K562 (cell line): ENCODE data around the gene GJC2. TPM values are rescaled to one million over a fixed set of nuclear protein-coding genes. Genes with fewer than 3 reads are reported as not detected.

Source experiments
- ATAC-seq: fragments of 200-7000 bp; cut with Tn5 transposase; 3 replicates; pipeline ENCODE4 v1.9.1; 2020; ENCODE audit warnings: moderate library complexity
- BruUV-seq: library from RNA; stranded (reverse); fragments of 400-500 nt; replicated peaks from 2 replicates; lab custom pipeline; 2021; lab: Mats Ljungman, UMichigan
- CTCF ChIA-PET: fragments of 300-600 bp; formaldehyde crosslinking; extraction: SDS; loops from one replicate; lab custom pipeline; 2021; ENCODE audit warnings: low intra/inter-chr PET ratio; lab: Yijun Ruan, JAX
- POLR2A ChIA-PET: fragments of 300-600, 350-650 bp; sonication (Branson Sonifier 250); formaldehyde crosslinking; extraction: SDS; loops from one replicate; lab custom pipeline; 2021; ENCODE audit warnings: antibody characterized with exemption, inconsistent platforms; lab: Yijun Ruan, JAX
- DNase-seq, 4 experiments: peaks; one replicate each; pipeline versions ENCODE4 v3.0.0 to v3.0.0-alpha.2; 2011 to 2018; ENCODE audit warnings: low spot score in 3 of 4, mixed read lengths in 3 of 4; ENCODE audit errors: extremely low read depth in 1 of 4
- FAIRE-seq: peaks from 2 replicates; lab custom pipeline; 2011; peaks lifted over from hg19 to GRCh38; lab: Jason Lieb, UNC
- H2AFZ ChIP-seq: 2 replicates; pipeline ENCODE4 v1.6.0; 2011; ENCODE audit warnings: low read depth, low read length, control low read depth, inconsistent platforms
- H3K27ac ChIP-seq: fragments of 200-600 bp; 3 replicates; pipeline ENCODE4 v1.8.0; 2011; ENCODE audit warnings: low read depth, mild to moderate bottlenecking, control low read depth, inconsistent platforms, low read length, moderate library complexity, mixed read lengths; ENCODE audit errors: extremely low read depth
- H3K27me3 ChIP-seq, 2 experiments: fragments of 300-600 bp in 1 of 2; 2 replicates in 1 of 2; 3 replicates in 1 of 2; pipeline versions ENCODE4 v1.6.0 to v1.8.0; 2011; ENCODE audit warnings: inconsistent platforms in 2 of 2, low read length in 2 of 2, mild to moderate bottlenecking in 1 of 2, mixed read lengths in 1 of 2, moderate library complexity in 1 of 2; ENCODE audit not compliant: control insufficient read depth in 2 of 2, insufficient read depth in 2 of 2
- H3K36me3 ChIP-seq: fragments of 300-600 bp; 3 replicates; pipeline ENCODE4 v1.8.0; 2011; ENCODE audit warnings: mild to moderate bottlenecking, low read length, inconsistent platforms; ENCODE audit not compliant: control insufficient read depth, insufficient read depth
- H3K4me1 ChIP-seq, 2 experiments: fragments of 200-600 bp in 1 of 2; replicated peaks in 1 of 2; 2 replicates in 1 of 2; 3 replicates in 1 of 2; pipeline versions ENCODE4 v1.5.1 to v1.8.0; 2011; ENCODE audit warnings: inconsistent platforms in 2 of 2, low read length in 2 of 2, mild to moderate bottlenecking in 1 of 2, mixed read lengths in 1 of 2, moderate library complexity in 1 of 2; ENCODE audit not compliant: control insufficient read depth in 2 of 2, insufficient read depth in 2 of 2
- H3K4me2 ChIP-seq: 2 replicates; pipeline ENCODE4 v1.6.1; 2011; ENCODE audit warnings: low read length, control low read depth, inconsistent platforms, mixed read lengths; ENCODE audit not compliant: insufficient read depth
- H3K4me3 ChIP-seq: fragments of 200-600 bp; sonication (generic), shearing (Covaris generic); 2 replicates; pipeline ENCODE4 v1.5.1; 2016; ENCODE audit warnings: control low read depth, inconsistent platforms
- H3K79me2 ChIP-seq: fragments of 200-600 bp; 3 replicates; pipeline ENCODE4 v1.8.0; 2011; ENCODE audit warnings: low read length, inconsistent platforms; ENCODE audit not compliant: control insufficient read depth, insufficient read depth
- H3K9ac ChIP-seq, 2 experiments: 2 replicates each; pipeline versions ENCODE4 v1.6.0 to v1.6.1; 2011; ENCODE audit warnings: low read depth in 2 of 2, low read length in 2 of 2, control low read depth in 1 of 2, inconsistent platforms in 1 of 2, mild to moderate bottlenecking in 1 of 2, mixed read lengths in 1 of 2; ENCODE audit not compliant: insufficient read depth in 1 of 2
- H3K9me1 ChIP-seq: one replicate; pipeline ENCODE4 v1.6.0; 2011; ENCODE audit warnings: inconsistent platforms, mild to moderate bottlenecking, low read length, moderate library complexity; ENCODE audit not compliant: control insufficient read depth, insufficient read depth
- H3K9me3 ChIP-seq: replicated peaks from 2 replicates; pipeline ENCODE4 v1.5.1; 2011; ENCODE audit warnings: low read depth, low read length, inconsistent platforms; ENCODE audit not compliant: control insufficient read depth, insufficient read depth
- H4K20me1 ChIP-seq: replicated peaks from 2 replicates; pipeline ENCODE4 v1.6.1; 2011; ENCODE audit warnings: low read length, inconsistent platforms, mixed read lengths; ENCODE audit not compliant: control insufficient read depth, insufficient read depth
- CHD4 ChIP-seq: fragments of 200-600 bp; sonication (generic); IDR thresholded peaks from 3 replicates; pipeline ENCODE4 v1.6.1; 2012; ENCODE audit warnings: low read depth, mild to moderate bottlenecking, mixed read lengths, low read length, inconsistent platforms; ENCODE audit not compliant: insufficient read depth, insufficient replicate concordance, poor library complexity, severe bottlenecking
- MIER1 ChIP-seq: fragments of 450-650 bp; IDR thresholded peaks from 2 replicates; pipeline ENCODE4 v1.6.1; 2016; ENCODE audit warnings: antibody characterized with exemption, mild to moderate bottlenecking, low read depth
- NUFIP1 ChIP-seq: fragments of 450-650 bp; IDR thresholded peaks from 2 replicates; pipeline ENCODE4 v1.6.1; 2018; ENCODE audit not compliant: partially characterized antibody
- ZNF445 ChIP-seq: fragments of 250-450 bp; sonication (Bioruptor Pico); IDR thresholded peaks from 2 replicates; pipeline ENCODE4 v1.4.0; 2020; ENCODE audit warnings: low read depth, mild to moderate bottlenecking, moderate library complexity
- WGBS: fragments of 100-300 bp; shearing (Covaris generic); methylation state at CpG from one replicate; pipeline ENCODE4 v1.1.6; 2016; ENCODE audit warnings: low coverage, mixed read lengths; ENCODE audit not compliant: insufficient coverage; ENCODE audit errors: missing lambda C conversion rate; 5-methylcytosine and 5-hydroxymethylcytosine counted together
- in situ Hi-C: fragments of 300-500 bp; cut with MboI; formaldehyde crosslinking; loops from 4 replicates; pipeline ENCODE4 v1.15.0; 2018; ENCODE audit warnings: inconsistent platforms, mixed read lengths
- intact Hi-C: fragments of 100-400 bp; cut with micrococcal nuclease; formaldehyde crosslinking; loops from 2 replicates; pipeline ENCODE4 v1.14.2; 2022
- polyA plus RNA-seq, 8 experiments: library from polyadenylated mRNA; depleted of rRNA in 4 of 8; stranded (reverse) in 5 of 8; unstranded in 3 of 8; fragments of >200 nt; fragmentation: Nextera tagmentation in 2 of 8; fragmentation: Illumina TruSeq in 1 of 8; extraction: Ambion mirVana in 2 of 8; extraction: Trizol in 1 of 8; gene quantifications; 2 replicates each; pipeline versions ENCODE4 v1.2.1 to v1.2.3, GENCODE V29; 2011 to 2014; ENCODE audit warnings: inconsistent platforms in 1 of 8, missing spikeins in 1 of 8
- total RNA-seq, 7 experiments: library from RNA; depleted of rRNA in 6 of 7; stranded (reverse); fragments of >200 nt in 6 of 7; fragmentation: Illumina TruSeq in 2 of 7; extraction: Trizol in 2 of 7; gene quantifications; 2 replicates each; pipeline versions ENCODE4 v1.2.1 to v1.2.3, GENCODE V29; 2011 to 2021; ENCODE audit warnings: low replicate concordance in 1 of 7

Gene GJC2
- total and polyA plus RNA-seq, 9 of the 15 experiments (the other 6 are each of a cell fraction or from before 2014, with no cell fraction given), result 0.03 to 0.62 (median 0.11) TPM; not detected in 2

GRCh38 chr1:228204958-228205357 is 55.2 kb downstream of the GJC2 start:
- no peak for DNase-seq
- no peaks in the 10 kb centered on the region for H3K9me1 ChIP-seq
- POLR2A ChIA-PET, result interaction anchor here (0.6 to 1.3 kb wide), 3 partner anchors 12 to 65 kb away, joined by 3 to 4 read pairs (median 3); partner anchors contain the start of gene GUK1
- in situ Hi-C loops (no loop called here), intact Hi-C loops (no loop called here)
- BruUV-seq, result no TSS peak
- under 1% methylated on average over 8 of the region's 8 CpGs for WGBS
- peaks cover 0 to 30% of the 10 kb centered on the region in 2 experiments; a peak in 2 of 5 replicates for H3K4me1 ChIP-seq
- H3K9me3 ChIP-seq, result no peaks in the 10 kb centered on the region; the same call in 1 of the 2 replicates
- no peak for ATAC-seq
- H3K27ac ChIP-seq, result no peak overlapping the region
- no peak overlapping the region for H3K4me3 ChIP-seq
- FAIRE-seq, result no peak
- TF ChIP-seq CHD4 (no peak), NUFIP1 (no peak), MIER1 (no peak), ZNF445 (no peak)
- no peak overlapping the region for H3K9ac ChIP-seq
- no peak overlapping the region for H2AFZ ChIP-seq
- no peak overlapping the region for H3K4me2 ChIP-seq
- H4K20me1 ChIP-seq, result no peaks in the 10 kb centered on the region; the same call in 1 of the 2 replicates
- H3K27me3 ChIP-seq, result peaks cover 17 to 37% of the 10 kb centered on the region in 2 experiments; a peak in 4 of 5 replicates
- CTCF ChIA-PET, result no interaction called here
- no peaks in the 10 kb centered on the region for H3K79me2 ChIP-seq
- no peaks in the 10 kb centered on the region for H3K36me3 ChIP-seq
